ENCODE measurements around the gene CYB5D1. TPM values are rescaled to one million over a fixed set of nuclear protein-coding genes. Genes with fewer than 3 reads are reported as not detected.
"Not testable (repeated sequence)": the region's sequence is repeated elsewhere in the genome, so short reads cannot be mapped to it uniquely, and the experiment has no call there.

The CYB5D1 gene
- total RNA-seq, 5 donors from 2014 or later (not counting 1 experiment from before 2014, with no cell fraction given): 5.5 to 12.4 (median 8.4) TPM

DNA sequence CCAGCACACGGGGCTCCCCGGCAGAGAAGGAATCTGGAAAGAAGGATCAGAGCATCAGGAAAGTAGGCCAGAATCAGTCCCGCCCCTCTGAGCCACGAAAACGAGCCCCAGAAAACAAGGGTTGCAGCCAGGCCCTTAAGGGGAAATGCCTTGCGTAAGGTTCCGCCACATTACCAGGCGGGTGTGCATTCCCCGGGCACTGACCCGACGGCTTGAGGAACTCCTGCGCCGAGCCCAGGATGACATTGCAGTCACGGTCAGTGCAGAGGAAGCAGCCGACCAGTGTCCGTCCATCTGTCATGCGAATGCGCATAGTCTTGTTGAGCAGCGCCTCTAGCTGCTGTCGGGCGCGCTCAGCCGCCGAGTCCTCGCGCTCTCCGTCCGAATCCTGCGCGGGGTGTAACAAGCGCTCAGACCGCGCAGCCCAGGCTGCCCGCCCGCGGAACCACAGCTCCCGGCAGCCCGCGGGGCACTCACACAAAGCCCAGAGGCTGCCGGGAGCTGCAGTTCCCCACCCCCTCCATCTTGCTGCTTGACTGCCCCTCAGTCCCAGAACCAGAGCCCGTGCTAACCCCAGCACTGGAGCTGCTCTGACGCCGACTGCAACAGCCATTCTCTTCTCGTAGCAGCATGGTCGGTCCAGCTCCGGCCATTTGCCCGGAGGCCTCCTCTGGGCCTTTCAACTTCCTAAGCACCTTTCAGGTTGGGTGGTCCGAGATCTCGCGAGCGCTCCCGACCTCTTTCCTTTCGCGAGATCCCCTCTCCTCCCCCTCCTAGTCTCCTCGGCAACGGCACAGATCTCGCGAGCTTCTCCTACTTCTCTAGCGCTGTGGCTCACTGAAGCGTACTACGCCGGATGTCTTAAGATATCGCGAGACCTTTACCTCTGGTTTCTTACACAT is 741 bp upstream of the CYB5D1 start, which contains the start of gene NAA38:
Gene NAA38 (minus strand): TSS at position 749 of the 902 bp plus-strand sequence. CDS start 96 bp downstream, at position 653.
- Histone ChIP-seq H3K27ac (ENCODE audit: low read length) (peak within 1 kb of the TSS; percentile 89), H3K36me3 (ENCODE audit: control insufficient read depth in 2 of 2, extremely low read depth in 1 of 2, insufficient read depth in 1 of 2, low read length in 1 of 2) (peaks cover 3 to 21% of the 10 kb centered on the region in 2 donors), H3K9me3 (no peaks in the 10 kb centered on the region), H3K4me3 (ENCODE audit: control insufficient read depth in 1 of 2, extremely low read depth in 1 of 2, low read length in 1 of 2) (peak within 1 kb of the TSS; percentile 72 to 83), H3K27me3 (replicated peaks in 1 of 2; ENCODE audit: control insufficient read depth in 2 of 2, extremely low read depth in 1 of 2, insufficient read depth in 2 of 2, low read length in 1 of 2) (no peaks in the 10 kb centered on the region), H3K4me1 (ENCODE audit: control insufficient read depth in 1 of 2, extremely low read depth in 1 of 2, insufficient read depth in 2 of 2, low read length in 2 of 2) (peaks cover 12 to 40% of the 10 kb centered on the region in 2 experiments)
- Mint-ChIP-seq H3K4me1 (peaks cover under 1 to 8% (median 5%) of the 10 kb centered on the region in 3 donors), H3K27ac (no peak within 1 kb of the TSS), H3K27me3 (no peaks in the 10 kb centered on the region), H3K9me3 (no peaks in the 10 kb centered on the region), H3K4me3 (no peak within 1 kb of the TSS), H3K36me3 (peaks cover 7% of the 10 kb centered on the region)
- CTCF ChIA-PET: interaction anchor here (0.5 to 1.5 kb wide), 17 partner anchors 11 to 503 kb away, joined by 3 to 9 read pairs (median 4); partner anchors contain the start of genes KDM6B (in 1 of the 2), RNF227 (in 1 of the 2), TP53 (in 1 of the 2) and WRAP53 (in 1 of the 2)
- WGBS (ENCODE audit: insufficient coverage): under 1% methylated on average over 64 of the region's 64 CpGs
- peak; percentile 83 to 90 (median 88) for ATAC-seq (replicated peaks in 1 of 4)
- peak; percentile 88 to 98 (median 95) for DNase-seq
- POLR2A ChIA-PET: interaction anchor here in 1 of 2 donors (0.5 to 1.9 kb wide), 7 partner anchors 12 to 148 kb away, joined by 3 to 11 read pairs (median 3); no protein-coding TSS in a partner anchor

DNA sequence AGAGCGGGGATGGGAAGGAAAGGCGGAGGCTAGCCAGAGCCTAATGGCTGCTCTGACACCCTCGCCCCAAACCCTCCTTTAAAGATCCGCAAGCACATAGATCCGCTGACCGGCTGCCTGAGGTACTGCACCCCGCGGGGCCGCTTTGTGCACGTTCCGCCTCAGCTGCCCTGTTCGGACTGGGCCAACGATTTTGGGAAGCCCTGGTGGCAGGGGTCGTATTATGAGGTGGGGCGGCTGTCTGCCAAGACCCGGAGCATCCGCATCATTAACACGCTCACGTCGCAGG is 663 bp downstream of the CYB5D1 start:
- Mint-ChIP-seq H3K4me1 (peaks cover 4 to 7% (median 5%) of the 10 kb centered on the region in 3 donors), H3K36me3 (peaks cover 7% of the 10 kb centered on the region), H3K27me3 (no peaks in the 10 kb centered on the region), H3K9me3 (no peaks in the 10 kb centered on the region), H3K4me3 (no peak overlapping the region), H3K27ac (no peak overlapping the region)
- Histone ChIP-seq H3K36me3 (ENCODE audit: control insufficient read depth in 2 of 2, extremely low read depth in 1 of 2, insufficient read depth in 1 of 2, low read length in 1 of 2) (peaks cover 0 to 12% of the 10 kb centered on the region in 2 donors), H3K4me1 (ENCODE audit: control insufficient read depth in 1 of 2, extremely low read depth in 1 of 2, insufficient read depth in 2 of 2, low read length in 2 of 2) (peaks cover 12 to 36% of the 10 kb centered on the region in 2 experiments), H3K4me3 (ENCODE audit: control insufficient read depth in 1 of 2, extremely low read depth in 1 of 2, low read length in 1 of 2) (peak overlapping the region; percentile 72 to 83), H3K27ac (ENCODE audit: low read length) (peak overlapping the region; percentile 89), H3K9me3 (no peaks in the 10 kb centered on the region), H3K27me3 (replicated peaks in 1 of 2; ENCODE audit: control insufficient read depth in 2 of 2, extremely low read depth in 1 of 2, insufficient read depth in 2 of 2, low read length in 1 of 2) (no peaks in the 10 kb centered on the region)
- WGBS (ENCODE audit: insufficient coverage): 82% methylated on average over 14 of the region's 20 CpGs
- CTCF ChIA-PET: no interaction called here
- DNase-seq (peak in 3 of 35 experiments; percentile 12 to 53 (median 37)), ATAC-seq (replicated peaks in 1 of 4) (no peak)
- POLR2A ChIA-PET: no interaction called here

DNA sequence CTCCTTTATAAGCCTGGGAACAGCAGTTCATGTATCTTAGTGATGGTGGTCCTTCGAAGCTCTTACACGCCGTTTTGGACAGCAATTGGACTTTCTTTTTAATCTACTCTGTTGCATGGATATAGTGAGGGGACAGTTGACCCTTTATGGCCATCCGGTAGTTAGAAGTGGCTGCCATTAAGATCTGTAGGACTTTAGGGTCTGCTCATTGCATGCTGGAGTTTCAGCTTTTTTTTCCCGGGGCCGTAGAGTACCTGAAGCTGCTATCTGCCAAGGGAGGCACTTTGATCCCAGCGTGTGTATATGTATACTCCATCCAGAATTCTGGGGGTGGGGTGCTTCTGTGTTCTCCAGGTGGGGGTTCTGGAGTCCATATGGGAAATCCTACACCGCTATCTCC is 1.2 kb downstream of the CYB5D1 start:
- ChIA-PET POLR2A (no interaction called here), CTCF (no interaction called here)
- Histone ChIP-seq H3K9me3 (no peaks in the 10 kb centered on the region), H3K27ac (ENCODE audit: low read length) (no peak overlapping the region), H3K36me3 (ENCODE audit: control insufficient read depth in 2 of 2, extremely low read depth in 1 of 2, insufficient read depth in 1 of 2, low read length in 1 of 2) (peaks cover 0 to 8% of the 10 kb centered on the region in 2 donors), H3K4me3 (ENCODE audit: control insufficient read depth in 1 of 2, extremely low read depth in 1 of 2, low read length in 1 of 2) (no peak overlapping the region), H3K27me3 (replicated peaks in 1 of 2; ENCODE audit: control insufficient read depth in 2 of 2, extremely low read depth in 1 of 2, insufficient read depth in 2 of 2, low read length in 1 of 2) (no peaks in the 10 kb centered on the region), H3K4me1 (ENCODE audit: control insufficient read depth in 1 of 2, extremely low read depth in 1 of 2, insufficient read depth in 2 of 2, low read length in 2 of 2) (peaks cover 12 to 36% of the 10 kb centered on the region in 2 experiments)
- DNase-seq (no peak), ATAC-seq (replicated peaks in 1 of 4) (no peak)
- no peak overlapping the region for H3K4me3 Mint-ChIP-seq
- peak overlapping the region in 1 of 2 donors; percentile 58 for H3K27ac Mint-ChIP-seq
- H3K4me1 Mint-ChIP-seq: peaks cover 4 to 7% (median 5%) of the 10 kb centered on the region in 3 donors
- H3K9me3 Mint-ChIP-seq: no peaks in the 10 kb centered on the region
- 100% methylated on average over 3 of the region's 8 CpGs for WGBS (ENCODE audit: insufficient coverage)
- no peaks in the 10 kb centered on the region for H3K27me3 Mint-ChIP-seq
- H3K36me3 Mint-ChIP-seq: peaks cover 4% of the 10 kb centered on the region

DNA sequence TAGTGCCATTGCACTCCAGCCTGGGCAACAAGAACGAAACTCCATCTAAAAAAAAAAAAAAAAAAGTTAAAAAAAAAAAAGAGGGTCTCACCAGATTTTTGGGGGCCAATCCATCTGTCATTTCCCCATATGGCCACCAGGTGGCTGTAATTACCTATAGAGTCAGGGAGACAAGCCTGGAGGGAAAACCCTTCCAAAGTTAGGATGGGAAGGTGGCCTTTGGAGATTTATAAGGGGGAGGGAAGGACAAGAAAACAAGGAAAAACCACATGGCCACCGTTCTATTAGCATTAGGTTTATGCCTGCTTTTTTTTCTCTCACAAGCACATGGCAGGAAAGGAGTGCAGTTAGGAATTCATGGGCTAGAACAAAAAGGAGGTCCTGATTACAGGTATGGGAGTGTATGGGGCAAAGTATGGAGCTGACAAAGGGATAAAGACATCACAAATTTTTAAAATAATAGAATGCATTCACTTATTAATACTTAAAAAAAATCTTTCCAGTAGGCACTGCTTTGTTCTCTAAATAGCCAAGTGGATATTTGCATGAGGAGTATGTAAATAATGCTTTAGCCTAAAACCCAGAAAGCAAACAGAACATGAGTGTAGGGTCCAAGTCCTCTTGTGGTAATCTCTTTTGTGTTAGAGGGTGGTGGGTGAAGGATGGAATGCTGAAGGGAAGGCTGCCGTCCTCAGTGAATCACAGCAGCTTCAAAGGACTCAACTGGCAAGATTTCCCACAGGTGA is 5.1 kb downstream of the CYB5D1 start:
- ChIA-PET POLR2A (interaction anchor here in 1 of 2 donors (0.7 kb wide), 1 partner anchor 29 kb away, joined by 8 read pairs; the partner anchor contains the start of gene KDM6B), CTCF (interaction anchor here (0.6 to 1.7 kb wide), 11 partner anchors 18 to 194 kb away, joined by 3 to 9 read pairs (median 4); no protein-coding TSS in a partner anchor)

DNA sequence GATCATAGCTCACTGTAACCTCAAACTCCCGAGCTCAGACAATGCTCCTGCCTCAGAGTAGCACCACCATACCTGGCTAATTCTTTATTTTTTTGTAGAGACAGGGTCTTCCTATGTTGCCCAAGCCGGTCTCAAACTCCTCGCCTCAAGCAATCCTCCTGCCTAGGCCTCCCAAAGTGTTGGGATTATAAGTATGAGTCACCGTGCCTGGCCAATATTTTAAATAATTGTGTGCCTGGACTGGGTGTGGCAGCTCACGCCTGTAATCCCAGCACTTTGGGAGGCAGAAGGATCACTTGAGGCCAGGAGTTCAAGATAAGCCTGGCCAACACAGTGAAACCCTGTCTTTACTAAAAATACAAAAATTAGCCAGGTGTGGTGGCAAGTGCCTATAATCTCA is 6.6 kb downstream of the CYB5D1 start:
- H3K27ac Mint-ChIP-seq; ATAC-seq (replicated peaks in 1 of 4); DNase-seq; H3K4me3 Mint-ChIP-seq; H3K27me3 Mint-ChIP-seq; H3K9me3 Mint-ChIP-seq; H3K27me3 ChIP-seq (replicated peaks in 1 of 2; ENCODE audit: control insufficient read depth in 2 of 2, extremely low read depth in 1 of 2, insufficient read depth in 2 of 2, low read length in 1 of 2); H3K36me3 ChIP-seq (ENCODE audit: control insufficient read depth in 2 of 2, extremely low read depth in 1 of 2, insufficient read depth in 1 of 2, low read length in 1 of 2); H3K4me3 ChIP-seq (ENCODE audit: control insufficient read depth in 1 of 2, extremely low read depth in 1 of 2, low read length in 1 of 2); H3K36me3 Mint-ChIP-seq; H3K27ac ChIP-seq (ENCODE audit: low read length); POLR2A ChIA-PET; H3K9me3 ChIP-seq: not testable (repeated sequence)
- CTCF ChIA-PET: interaction anchor here (0.6 to 1.4 kb wide), 3 partner anchors 31 to 177 kb away, joined by 3 to 11 read pairs (median 4); no protein-coding TSS in a partner anchor
- H3K4me1 Mint-ChIP-seq: peaks cover 28 to 35% (median 31%) of the 10 kb centered on the region in 3 donors
- WGBS (ENCODE audit: insufficient coverage): no CpG with 5 or more reads among the region's 5 CpGs
- peaks cover 14 to 21% of the 10 kb centered on the region in 2 experiments for H3K4me1 ChIP-seq (ENCODE audit: control insufficient read depth in 1 of 2, extremely low read depth in 1 of 2, insufficient read depth in 2 of 2, low read length in 2 of 2)

More for the DNA sequence above, 5.1 kb downstream of the CYB5D1 start:
- Histone ChIP-seq H3K4me1 (ENCODE audit: control insufficient read depth in 1 of 2, extremely low read depth in 1 of 2, insufficient read depth in 2 of 2, low read length in 2 of 2) (peaks cover 10 to 23% of the 10 kb centered on the region in 2 experiments), H3K36me3 (ENCODE audit: control insufficient read depth in 2 of 2, extremely low read depth in 1 of 2, insufficient read depth in 1 of 2, low read length in 1 of 2) (peaks cover 2 to 11% of the 10 kb centered on the region in 2 donors), H3K4me3 (ENCODE audit: control insufficient read depth in 1 of 2, extremely low read depth in 1 of 2, low read length in 1 of 2) (no peak overlapping the region), H3K27ac (ENCODE audit: low read length) (no peak overlapping the region), H3K27me3 (replicated peaks in 1 of 2; ENCODE audit: control insufficient read depth in 2 of 2, extremely low read depth in 1 of 2, insufficient read depth in 2 of 2, low read length in 1 of 2) (no peaks in the 10 kb centered on the region), H3K9me3 (no peaks in the 10 kb centered on the region)
- Mint-ChIP-seq H3K4me3 (no peak overlapping the region), H3K27ac (no peak overlapping the region), H3K4me1 (peaks cover 15 to 23% (median 19%) of the 10 kb centered on the region in 3 donors), H3K9me3 (no peaks in the 10 kb centered on the region), H3K36me3 (peaks cover 4% of the 10 kb centered on the region), H3K27me3 (no peaks in the 10 kb centered on the region)
- ATAC-seq (replicated peaks in 1 of 4) (no peak), DNase-seq (peak in 6 of 35 experiments; percentile 39 to 71 (median 48))
- no CpG with 5 or more reads among the region's 3 CpGs for WGBS (ENCODE audit: insufficient coverage)

Measured in T-cell (primary cell).